ENCODE data around the gene PRPF8. TPM values are rescaled to one million over a fixed set of nuclear protein-coding genes. Genes with fewer than 3 reads are reported as not detected.

The PRPF8 gene
- total and polyA plus RNA-seq, 3 donors from 2014 or later = 307 to 325 (median 315) TPM

DNA sequence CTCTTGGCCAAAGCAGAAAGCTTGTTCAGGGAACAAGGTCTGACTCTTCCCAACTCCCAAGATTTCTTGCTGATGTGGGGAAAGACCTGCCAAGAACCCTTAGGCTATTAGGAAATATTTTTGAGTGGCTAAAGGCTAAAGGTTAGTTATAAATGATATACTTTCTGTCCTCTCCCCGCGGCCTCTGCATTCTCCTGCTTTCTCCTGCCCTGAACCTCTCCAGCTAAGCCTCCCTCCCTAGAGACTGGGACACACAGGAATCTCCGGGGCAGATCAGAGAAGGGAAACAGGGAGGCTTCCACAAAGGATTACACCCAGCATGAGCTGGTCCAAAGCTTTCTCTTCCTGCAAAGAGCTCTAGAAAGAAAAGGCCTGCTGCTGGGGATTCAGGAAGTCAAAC is 58.3 kb downstream of the PRPF8 start:
- WGBS, 2 donors = 45 to 47% methylated on average over 3 of the region's 3 CpGs
- no peaks in the 10 kb centered on the region for H3K36me3 ChIP-seq (ENCODE audit: low read depth, missing control alignments)
- H3K4me3 ChIP-seq = no peak overlapping the region
- H3K9me3 ChIP-seq = no peaks in the 10 kb centered on the region
- TF ChIP-seq POLR2A (IDR thresholded peaks at IDR 0.05) (no peak), CTCF (IDR thresholded peaks at IDR 0.05) (no peak)
- DNase-seq = no peak
- no peaks in the 10 kb centered on the region for H3K27me3 ChIP-seq
- peak overlapping the region; percentile 83 to 93 for H3K27ac ChIP-seq
- intact Hi-C loops (cut with DNase I; ENCODE audit: low total_unique reads) = loop anchor here (5.0 kb wide), 1 partner anchor 49 kb away; no protein-coding TSS in a partner anchor
- peaks cover 28% of the 10 kb centered on the region for H3K4me1 ChIP-seq

- Histone ChIP-seq H3K9me3 (no peaks in the 10 kb centered on the region), H3K36me3 (ENCODE audit: low read depth, missing control alignments) (no peaks in the 10 kb centered on the region), H3K27me3 (no peaks in the 10 kb centered on the region), H3K27ac (peak overlapping the region; percentile 83 to 93), H3K4me1 (peaks cover 28% of the 10 kb centered on the region), H3K4me3 (no peak overlapping the region)
- intact Hi-C loops (cut with DNase I; ENCODE audit: low total_unique reads) = loop anchor here (5.0 kb wide), 1 partner anchor 48 kb away; no protein-coding TSS in a partner anchor
- TF ChIP-seq POLR2A (IDR thresholded peaks at IDR 0.05) = no peak
- TF ChIP-seq CTCF (IDR thresholded peaks at IDR 0.05) = no peak
- 44 to 67% methylated on average over 6 of the region's 6 CpGs for WGBS, 2 donors
- no peak for DNase-seq
Measured at GRCh38 chr17:1625581-1625980, 59.1 kb downstream of the PRPF8 start.

DNA sequence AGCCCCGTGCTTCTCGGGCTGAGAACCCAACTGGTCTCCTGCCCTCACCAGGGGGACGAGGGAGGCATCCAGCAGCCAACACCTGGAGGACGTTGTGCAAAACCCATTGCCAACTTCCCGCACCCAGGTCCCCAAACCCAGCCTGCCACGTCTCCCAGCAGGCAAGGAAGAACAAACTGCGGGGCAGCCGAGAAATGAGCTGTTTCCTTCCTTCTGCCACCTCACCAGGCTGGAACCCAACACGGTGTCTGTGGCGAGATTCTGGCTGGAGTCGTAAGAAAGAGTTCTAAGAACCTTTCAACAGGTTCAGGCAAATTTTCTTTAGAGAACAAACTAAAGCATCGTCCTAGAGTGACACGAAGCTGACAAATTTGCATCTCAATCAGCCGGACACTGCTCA is 59.6 kb downstream of the PRPF8 start:
- TF ChIP-seq CTCF (IDR thresholded peaks at IDR 0.05) = no peak
- no peak for TF ChIP-seq POLR2A (IDR thresholded peaks at IDR 0.05)
- Histone ChIP-seq H3K27ac (no peak overlapping the region), H3K27me3 (no peaks in the 10 kb centered on the region), H3K36me3 (ENCODE audit: low read depth, missing control alignments) (no peaks in the 10 kb centered on the region), H3K4me1 (peaks cover 28% of the 10 kb centered on the region), H3K4me3 (no peak overlapping the region), H3K9me3 (no peaks in the 10 kb centered on the region)
- no peak for DNase-seq
- intact Hi-C loops (cut with DNase I; ENCODE audit: low total_unique reads) = loop anchor here (5.0 kb wide), 1 partner anchor 48 kb away; no protein-coding TSS in a partner anchor
- WGBS, 2 donors = 87 to 97% methylated on average over 12 to 14 of the region's 14 CpGs

DNA sequence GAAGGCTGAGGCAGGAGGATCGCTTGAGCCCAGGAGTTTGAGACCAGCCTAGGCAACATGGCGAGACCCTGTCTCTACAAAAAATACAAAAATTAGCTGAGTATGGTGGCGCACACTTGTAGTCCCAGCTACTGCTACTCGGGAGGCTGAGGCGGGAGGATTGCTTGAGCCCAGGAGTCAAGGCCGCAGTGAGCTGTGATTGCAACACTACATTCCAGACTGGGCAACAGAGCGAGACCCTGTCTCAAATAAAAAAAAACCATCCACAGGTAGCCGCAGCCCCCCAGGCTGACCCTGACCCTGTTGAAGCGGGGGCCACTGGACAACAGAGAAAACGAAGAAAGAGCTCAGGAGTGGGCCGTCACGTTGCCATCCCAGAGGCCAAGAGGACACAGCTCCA is 60.0 kb downstream of the PRPF8 start:
- H3K4me1 ChIP-seq = peaks cover 26% of the 10 kb centered on the region
- no peak for DNase-seq
- H3K27me3 ChIP-seq = no peaks in the 10 kb centered on the region
- H3K9me3 ChIP-seq = no peaks in the 10 kb centered on the region
- TF ChIP-seq CTCF (IDR thresholded peaks at IDR 0.05) (no peak), POLR2A (IDR thresholded peaks at IDR 0.05) (no peak)
- H3K27ac ChIP-seq = no peak overlapping the region
- WGBS, 2 donors = 84 to 87% methylated on average over 12 of the region's 12 CpGs
- no peak overlapping the region for H3K4me3 ChIP-seq
- no peaks in the 10 kb centered on the region for H3K36me3 ChIP-seq (ENCODE audit: low read depth, missing control alignments)
- intact Hi-C loops (cut with DNase I; ENCODE audit: low total_unique reads) = loop anchor here (5.0 kb wide), 1 partner anchor 47 kb away; no protein-coding TSS in a partner anchor

GRCh38 chr17:1623057-1623630 is 61.5 kb downstream of the PRPF8 start:
- Histone ChIP-seq H3K4me3 (no peak overlapping the region), H3K36me3 (ENCODE audit: low read depth, missing control alignments) (no peaks in the 10 kb centered on the region), H3K9me3 (no peaks in the 10 kb centered on the region), H3K27me3 (no peaks in the 10 kb centered on the region), H3K4me1 (peaks cover 21% of the 10 kb centered on the region), H3K27ac (no peak overlapping the region)
- intact Hi-C loops (cut with DNase I; ENCODE audit: low total_unique reads) = no loop called here
- TF ChIP-seq CTCF (IDR thresholded peaks at IDR 0.05) (no peak), POLR2A (IDR thresholded peaks at IDR 0.05) (no peak)
- 97 to 98% methylated on average over 13 to 14 of the region's 14 CpGs for WGBS, 2 donors
- no peak for DNase-seq
